AG20443 (cell line): ENCODE data around the gene MPZL1.
A peak's percentile ranks its signal among the peaks of the same experiment; 100 is the strongest.
"Not testable (repeated sequence)": the region's sequence is repeated elsewhere in the genome, so short reads cannot be mapped to it uniquely, and the experiment has no call there.

Experiments
- DNase-seq: peaks from one replicate; pipeline ENCODE4 v3.0.0; 2012; ENCODE audit warnings: low spot score, mixed read lengths

MPZL1 gene

DNA sequence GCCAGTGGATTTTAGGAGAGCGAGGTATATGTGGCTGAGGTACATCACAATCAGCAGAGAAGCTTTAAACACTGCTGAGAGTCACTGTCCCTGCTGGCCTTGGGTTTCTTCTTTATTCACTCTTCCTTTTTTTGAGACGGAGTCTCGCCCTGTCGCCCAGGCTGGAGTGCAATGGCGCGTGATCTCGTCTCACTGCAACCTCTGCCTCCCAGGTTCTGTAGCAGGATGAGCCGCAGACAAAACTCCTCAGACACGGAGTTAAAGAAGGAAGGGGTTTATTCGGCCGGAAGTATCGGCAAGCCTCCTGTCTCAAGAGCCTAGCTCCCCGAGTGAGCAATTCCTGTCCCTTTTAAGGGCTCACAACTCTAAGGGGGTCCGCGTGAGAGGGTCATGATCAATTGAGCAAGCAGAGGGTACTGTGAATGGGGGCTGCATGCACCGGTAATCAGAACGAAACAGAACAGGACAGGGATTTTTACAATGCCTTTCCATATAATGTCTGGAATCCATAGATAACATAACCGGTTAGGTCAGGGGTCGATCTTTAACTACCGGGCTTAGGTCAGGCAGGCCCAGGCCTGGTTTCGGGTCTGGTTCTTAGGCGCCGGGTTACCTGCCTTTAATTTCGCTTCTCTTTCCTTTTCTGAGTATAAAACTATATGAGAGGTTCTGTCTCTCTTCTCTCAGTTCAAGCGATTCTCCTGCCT is 1.9 kb upstream of the MPZL1 start:
- DNase-seq, result not testable (repeated sequence)

DNA sequence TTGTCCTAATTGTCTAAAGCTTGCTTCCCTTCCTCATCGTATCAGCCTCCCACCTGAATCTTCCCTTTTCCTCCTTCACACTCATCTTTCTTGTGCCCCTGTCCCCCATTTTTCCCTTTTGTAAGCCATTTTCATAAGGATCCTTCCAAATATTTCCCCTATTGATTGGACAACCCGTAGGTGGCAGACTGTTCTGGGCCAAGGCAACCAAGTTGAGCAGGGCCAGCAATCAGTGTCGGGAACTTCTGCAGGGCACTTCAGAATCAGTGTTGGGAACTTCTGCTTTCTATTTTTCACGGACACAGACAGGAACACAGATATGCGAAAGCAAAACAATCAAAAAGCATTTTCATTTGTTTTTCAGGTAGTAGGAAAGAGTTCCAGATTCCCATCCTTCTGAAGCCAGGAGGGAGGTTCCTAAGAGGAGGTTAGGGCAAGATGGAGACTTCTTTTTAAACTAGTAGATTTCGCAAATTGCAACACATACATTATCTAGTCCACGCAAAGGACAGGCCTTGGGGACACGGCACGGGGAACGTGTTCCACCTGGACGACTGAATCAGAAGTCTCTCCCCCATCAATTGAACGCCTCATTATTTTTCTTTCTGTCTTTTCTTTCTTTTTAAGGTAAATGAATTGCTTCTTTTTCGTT is 691 bp upstream of the MPZL1 start:
- DNase-seq, result peak; percentile 55

DNA sequence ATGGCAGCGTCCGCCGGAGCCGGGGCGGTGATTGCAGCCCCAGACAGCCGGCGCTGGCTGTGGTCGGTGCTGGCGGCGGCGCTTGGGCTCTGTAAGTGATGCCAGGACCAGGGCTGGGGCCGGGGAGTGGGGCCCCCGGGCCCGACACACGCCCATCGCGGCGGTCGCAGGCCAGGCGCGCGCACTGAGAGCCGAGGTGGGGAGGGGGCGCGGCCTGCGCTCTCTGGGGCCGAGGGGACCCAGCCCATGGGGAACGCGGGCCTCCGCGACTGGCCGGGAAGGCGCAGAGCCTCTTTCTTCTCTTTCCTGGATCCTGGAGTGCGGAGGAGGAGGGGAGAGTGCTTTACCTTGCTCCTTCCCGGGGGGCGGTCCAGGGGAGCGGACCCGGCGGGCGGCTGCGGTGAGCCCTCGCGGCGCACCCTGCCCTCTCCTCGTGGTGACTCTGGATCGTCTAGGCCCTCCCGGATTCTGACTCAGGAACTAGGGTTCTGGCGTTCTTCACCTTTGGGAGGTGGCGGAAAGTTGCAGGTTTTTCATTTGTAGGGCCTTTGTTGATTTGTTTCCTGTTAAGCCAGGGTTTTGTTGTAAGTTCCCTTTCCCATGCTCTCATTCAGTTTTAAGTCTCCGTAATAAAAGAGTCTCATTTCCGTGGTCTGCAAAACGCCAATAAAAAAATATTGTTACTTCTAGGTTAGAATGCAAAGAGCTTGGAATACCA is 529 bp downstream of the MPZL1 start:
- DNase-seq, result peak; percentile 54

DNA sequence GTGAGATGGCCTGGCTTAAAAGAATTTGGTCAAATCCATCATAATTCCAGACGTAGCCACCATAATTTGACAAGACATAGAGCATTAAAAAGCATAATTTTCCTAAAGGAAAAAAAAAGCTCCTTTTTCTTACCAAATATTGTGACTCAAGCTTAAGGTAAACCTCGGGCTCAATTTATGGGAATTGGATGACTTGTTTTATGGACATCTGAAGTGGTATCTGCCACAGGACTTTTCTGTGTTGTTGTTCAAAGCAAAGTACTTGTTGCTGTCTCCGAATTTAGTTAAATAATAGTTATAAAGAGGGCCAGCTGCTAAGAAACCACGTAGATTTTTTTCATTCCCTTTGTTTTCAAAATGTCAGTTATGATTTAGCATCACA is 1.1 kb downstream of the MPZL1 start:
- no peak for DNase-seq

DNA sequence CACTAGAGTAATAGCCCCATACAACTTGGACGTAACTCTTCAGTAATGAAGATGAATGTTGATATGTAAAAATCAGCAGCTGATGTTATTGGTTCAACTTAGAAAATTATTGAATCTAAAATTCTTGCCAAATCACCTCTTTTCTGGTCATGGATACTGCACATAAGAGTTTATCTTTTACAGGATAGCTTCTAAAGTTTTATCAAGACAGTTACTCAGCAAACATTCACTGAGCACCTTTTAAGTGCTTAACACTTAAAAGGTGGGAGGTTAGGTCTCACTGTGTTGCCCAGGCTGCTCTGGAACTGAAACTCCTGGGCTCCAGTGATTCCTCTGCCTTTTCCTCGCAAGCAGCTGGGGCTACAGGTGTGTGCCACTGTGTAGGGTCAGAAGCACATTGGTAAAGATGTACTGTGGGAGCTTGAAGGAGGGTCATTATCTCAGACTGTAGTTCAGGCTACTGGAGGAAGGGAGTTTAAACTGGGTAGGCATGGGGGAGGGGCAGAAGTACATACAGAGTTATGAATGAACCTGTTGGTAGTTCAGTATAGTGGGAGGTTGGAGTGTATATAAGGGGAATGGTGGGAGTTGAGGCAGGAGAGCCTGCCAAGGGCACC is 2.0 kb downstream of the MPZL1 start:
- no peak for DNase-seq

DNA sequence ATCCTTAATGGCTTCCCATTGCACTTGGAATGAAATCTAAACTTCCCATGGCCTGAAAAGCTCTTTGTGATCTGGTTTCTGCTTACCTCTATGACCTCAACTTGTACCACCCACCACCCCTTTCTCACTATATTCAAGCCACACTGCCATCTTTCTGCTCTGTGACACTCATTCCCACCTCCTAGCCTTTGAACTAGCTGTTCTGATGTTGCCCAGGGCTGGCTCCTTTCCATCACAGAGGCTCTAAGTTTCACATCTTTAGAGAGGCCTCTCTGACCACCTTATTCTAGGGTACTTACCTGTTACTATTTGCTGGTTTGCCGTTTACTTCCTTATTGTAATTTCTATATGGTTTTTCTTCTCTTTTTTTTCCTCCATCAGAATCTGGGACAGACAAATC is 4.2 kb downstream of the MPZL1 start:
- no peak for DNase-seq

DNA sequence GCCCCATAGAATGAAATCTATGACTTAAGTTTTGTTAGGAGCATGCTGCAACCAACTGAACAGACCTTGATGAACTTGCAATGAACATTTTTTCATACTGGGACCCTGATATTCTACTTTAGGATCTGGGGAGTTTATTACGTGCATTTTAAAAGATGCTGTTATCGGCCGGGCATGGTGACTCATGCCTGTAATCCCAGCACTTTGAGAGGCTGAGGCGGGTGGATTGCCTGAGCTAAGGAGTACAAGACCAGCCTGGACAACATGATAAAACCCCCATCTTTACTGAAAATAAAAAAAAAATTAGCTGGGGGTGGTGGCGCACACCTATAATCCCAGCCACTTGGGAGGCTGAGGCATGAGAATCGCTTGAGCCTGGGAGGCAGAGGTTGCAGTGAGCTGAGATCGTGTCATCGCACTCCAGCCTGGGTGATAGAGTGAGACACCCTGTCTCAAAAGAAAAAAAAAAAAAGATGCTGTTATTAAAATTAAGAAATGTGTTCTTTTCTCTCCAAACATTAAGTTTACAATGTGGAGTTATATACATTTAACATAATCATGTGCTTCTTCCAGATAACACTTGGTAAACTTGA is 7.1 kb downstream of the MPZL1 start:
- DNase-seq, result no peak

DNA sequence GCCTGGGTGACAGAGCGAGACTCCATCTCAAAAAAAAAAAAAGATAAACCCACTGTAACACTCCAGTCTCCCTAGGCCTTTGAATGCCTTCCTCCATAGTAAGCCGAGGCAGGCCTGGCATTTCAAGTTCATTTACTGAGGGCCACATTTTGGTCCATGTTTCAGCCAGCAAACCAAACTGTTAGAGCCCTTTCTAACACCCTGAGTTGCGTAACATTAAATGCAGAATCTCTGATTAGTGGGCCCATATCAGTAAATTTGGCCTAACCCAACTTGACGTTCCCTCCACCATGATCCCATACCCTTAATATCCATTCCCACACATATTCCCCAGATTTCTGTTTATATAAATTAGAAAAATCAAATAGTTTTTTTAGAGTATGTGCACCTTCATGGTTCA is 12.4 kb downstream of the MPZL1 start:
- DNase-seq, result no peak

DNA sequence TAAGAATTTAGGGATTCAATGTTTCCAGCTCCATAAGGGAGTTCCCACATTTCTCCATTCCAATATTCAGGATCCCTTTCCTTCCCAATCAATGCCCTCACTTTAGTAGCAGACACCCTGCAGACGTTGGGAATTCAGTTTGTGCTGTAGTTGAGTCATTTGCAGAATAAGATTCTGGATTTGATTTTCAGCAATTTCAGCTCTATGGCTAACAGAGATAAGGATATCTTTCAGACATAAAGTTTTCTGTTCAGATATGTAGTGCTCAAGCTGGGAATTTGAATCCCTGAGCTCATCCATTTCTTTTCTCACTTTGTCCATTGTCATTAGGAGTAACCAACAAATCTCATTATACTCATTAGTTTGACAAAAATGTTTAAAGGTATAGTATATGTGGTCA is 13.1 kb downstream of the MPZL1 start:
- DNase-seq, result no peak

DNA sequence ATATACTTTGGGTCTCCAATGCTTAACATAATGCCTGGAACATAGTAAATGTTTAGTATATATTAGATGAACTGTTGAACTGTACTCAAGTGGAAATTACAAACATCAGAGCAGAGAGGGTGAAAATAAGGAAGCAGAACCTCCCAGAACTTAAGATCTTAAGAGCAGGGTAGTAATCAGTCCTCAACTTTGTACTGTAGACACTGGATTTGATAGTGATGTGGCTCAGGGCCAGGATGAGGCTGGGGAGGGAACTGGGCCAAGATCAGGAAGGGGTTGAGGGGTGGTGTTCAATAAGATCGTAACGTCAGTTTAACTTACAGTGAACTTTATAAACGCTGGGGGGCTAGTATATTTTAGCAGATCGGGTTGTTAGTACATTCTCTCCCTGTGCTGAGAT is 15.4 kb downstream of the MPZL1 start:
- DNase-seq, result no peak

DNA sequence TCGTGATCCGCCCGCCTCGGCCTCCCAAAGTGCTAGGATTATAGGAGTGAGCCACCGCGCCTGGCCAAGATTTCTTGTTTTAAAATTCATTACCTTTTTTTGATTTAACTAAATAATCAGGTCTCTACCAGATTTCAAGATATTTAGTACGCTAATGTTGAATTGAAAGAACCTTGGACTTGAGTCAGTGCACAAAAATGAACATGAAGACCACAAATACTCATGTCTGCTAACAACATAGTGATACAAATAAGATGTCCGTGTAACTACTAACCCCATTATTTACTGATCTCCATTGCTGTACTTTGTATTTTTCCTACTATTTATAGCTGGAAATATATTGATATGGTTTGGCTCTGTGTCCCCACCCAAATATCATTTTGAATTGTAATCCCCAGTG is 16.4 kb downstream of the MPZL1 start:
- no peak for DNase-seq

DNA sequence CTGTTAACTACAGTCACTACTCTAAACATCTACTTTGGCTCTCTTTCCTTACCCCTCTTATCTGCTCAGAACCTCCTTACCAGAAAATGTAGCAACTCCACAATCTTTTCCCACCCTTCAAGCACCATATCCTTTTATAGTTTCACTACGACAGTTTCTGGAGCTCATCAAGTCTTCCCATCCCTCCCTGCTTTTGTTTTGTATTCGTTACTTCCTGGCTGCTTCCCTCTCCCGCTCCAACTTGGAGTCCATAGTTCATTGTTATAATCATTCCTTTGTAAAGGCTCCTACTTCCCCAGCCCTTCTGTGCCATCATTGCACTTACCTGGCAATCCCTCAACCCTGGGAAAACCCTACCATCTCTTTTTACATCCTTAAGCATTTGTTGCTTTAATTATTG is 18.0 kb downstream of the MPZL1 start:
- no peak for DNase-seq

DNA sequence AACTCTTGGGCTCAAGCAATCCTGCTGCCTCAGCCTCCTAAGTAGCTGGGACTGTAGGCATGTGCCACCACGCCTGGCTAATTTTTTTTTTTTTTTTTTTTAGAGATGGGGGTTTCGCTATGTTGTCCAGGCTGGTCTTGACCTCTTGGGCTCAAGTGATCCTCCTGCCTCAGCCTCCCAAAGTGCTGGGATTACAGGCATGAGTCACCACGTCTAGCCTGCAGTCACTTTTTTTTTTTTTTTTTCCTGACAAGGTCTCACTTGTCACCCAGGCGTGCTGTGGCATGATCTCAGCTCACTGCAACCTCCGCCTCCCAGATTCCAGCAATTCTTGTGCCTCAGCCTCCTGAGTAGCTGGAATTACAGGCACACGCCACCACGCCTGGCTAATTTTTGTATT is 19.3 kb downstream of the MPZL1 start:
- not testable (repeated sequence) for DNase-seq

DNA sequence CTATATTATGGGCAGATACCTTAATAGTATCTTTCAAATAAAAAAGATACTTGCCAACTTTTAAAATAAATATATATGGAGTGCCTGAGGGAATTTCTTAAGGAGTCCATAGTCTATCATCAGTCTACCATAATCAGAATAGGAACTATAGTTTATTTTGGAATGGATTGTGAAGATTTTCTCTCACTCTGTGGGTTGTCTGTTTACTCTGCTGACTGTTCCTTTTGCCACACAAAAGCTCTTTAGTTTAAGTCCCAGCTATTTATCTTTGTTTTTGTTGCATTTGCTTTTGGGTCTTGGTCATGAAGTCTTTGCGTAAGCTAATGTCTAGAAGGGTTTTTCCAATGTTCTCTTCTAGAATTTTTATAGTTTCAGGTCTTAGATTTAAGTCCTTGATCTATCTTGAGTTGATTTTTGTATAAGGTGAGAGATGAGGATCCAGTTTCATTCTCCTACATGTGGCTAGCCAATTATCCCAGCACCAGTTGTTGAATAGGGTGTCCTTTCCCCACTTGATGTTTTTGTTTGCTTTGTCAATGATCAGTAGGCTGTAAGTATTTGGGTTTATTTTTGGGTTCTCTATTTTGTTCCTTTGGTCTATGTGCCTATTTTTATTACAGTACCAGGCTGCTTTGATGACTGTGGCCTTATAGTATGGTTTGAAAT is 20.7 kb downstream of the MPZL1 start:
- DNase-seq, result not testable (repeated sequence)

DNA sequence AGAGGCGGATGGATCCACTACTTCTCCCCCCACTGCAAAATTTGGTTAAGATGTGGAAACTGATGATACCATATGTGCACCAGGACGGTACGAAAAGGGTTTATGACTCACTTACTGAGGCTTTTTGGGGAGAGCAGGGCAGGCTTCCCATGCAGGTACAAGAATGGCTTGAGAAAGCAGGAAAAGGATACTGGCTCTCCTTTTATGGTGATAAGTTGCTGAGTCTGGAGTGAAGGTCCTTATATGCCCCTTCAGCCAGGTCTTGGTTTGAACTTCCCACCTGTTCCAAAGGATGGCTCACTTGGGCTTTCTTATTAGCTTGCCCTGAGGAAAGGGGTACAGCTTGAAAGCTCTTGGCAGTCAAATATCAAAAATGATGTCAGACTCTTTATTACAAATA is 23.1 kb downstream of the MPZL1 start:
- no peak for DNase-seq

DNA sequence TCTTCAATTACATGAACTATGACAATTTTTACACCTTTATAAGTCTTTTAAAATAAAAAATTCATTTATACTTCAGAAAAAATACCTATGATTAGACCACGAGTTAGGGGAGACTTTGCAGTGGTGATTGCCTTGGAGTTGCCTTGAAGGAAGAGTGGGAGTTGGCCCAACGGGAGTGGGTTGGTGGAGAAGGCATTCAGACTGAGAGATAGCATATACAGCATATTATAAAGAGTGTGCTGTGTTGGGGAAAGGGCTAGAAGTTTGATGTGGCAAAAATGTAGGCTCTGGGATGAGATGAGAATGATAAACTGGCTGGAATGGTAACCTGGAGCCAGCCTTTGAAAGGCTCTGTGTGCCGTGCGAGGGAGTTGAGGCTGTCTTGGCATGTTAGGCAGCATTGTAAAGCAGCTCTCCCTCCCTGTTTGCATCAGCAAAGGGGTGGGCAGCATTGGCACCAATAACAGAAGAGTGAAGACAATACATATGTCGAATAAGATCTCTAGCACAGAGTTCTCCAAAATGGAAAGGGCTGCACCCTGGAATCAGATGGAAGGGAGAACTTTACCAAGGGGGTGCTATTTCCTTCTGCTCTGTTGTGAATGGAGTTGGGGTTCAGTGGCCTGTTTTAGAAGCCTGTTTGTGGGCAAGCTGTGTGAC is 24.4 kb downstream of the MPZL1 start:
- no peak for DNase-seq

DNA sequence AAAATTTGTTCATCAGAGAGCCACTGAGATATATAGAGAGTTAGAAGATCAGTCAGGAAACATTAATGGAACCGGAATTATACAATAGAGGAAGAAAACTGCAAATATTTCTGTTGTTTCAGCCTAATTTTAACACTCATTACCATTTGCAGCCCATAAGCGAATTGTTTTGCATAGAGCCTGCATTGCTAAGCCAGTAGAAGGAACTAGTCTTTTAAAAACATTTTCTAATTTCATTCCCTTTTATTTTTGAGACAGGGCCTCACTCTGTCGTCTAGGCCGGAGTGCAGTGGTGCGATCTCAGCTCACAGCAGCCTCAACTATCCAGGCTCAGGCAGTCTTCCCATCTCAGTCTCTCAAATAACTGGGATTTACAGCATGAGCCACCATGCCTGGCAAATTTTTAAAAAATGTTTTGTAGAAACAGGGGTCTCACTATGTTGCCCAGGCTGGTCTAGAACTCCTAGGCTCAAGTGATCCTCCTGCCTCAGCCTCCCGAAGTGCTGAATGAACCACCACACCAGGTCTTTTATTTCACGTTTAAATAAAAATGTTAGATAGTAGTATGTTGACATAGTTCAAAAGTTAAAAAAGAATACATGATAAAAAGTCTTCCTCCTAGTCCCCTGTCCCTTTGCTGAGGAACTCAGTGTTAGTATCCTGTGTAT is 25.3 kb downstream of the MPZL1 start:
- no peak for DNase-seq

DNA sequence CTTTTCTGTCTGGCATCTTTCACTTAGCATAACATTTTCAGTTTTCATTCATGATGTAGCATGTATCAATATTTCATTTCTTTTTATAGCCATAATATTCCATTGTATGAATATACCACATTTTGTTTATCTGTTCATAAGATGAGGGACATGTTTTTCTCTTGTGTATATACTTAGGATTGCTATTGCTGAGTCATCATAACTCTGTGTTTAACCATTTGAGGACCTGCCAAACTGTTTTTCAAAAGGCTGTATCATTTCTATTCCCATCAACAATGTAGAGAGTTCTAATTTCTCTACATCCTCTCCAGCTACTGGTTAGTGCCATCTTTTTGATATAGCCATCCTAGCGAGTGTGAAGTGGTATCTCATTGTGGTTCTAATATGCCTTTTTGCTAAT is 26.2 kb downstream of the MPZL1 start:
- no peak for DNase-seq

DNA sequence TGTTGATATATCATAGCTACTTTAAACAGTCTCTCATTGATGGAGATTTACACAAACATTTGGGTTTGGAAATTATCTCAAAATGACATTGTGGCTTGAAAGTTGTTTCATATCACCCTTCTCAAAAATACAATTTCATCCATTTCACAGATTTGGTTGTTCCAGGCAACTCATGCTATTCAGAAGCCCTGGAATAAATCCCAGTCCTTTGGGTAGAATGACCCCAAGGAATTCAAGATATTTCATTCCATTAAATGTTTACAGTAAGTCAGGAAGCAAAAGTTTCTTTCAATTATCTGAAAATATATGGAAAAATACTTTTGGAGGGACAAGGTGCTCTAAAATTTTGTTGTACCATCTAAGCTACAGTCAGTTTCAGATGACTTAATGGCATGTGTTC is 27.1 kb downstream of the MPZL1 start:
- no peak for DNase-seq

DNA sequence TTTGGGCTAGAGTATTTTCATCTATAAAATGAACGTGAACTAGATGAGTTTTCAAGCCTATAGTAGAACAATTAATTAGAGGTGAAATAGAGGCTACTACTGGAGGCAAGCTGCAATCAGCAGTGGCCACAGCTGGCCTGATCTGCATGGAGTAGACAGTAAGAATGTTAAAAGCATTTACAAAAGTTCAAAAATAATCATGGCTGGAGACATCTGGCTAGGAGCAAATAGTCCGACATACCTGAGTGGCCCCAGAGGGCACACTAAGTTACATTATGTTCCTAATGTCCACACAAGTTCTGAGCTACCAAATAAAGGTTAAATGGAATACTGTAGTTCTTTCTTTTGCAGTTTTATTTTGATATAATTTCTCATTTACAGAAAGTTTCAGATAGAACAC is 28.0 kb downstream of the MPZL1 start:
- no peak for DNase-seq

DNA sequence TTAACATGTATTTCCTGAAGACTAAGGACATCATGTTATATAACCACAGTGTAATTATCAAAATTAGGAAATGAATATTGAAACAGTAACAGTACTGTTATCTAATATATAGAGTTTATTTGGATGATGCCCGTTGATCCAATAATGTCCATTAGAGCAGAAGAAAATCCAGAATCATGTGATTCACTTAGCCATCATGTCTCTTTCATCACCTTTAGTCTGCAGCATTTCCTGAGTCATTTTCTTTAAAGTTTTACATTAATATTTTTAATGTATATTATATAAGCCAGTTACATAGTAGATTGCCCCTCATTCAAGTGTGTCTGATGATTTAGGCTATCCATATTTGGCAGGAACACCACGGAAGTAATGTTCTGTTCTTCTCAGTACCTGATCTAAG is 28.9 kb downstream of the MPZL1 start:
- no peak for DNase-seq
